Left cardiac atrium (tissue), 4 donors: ENCODE measurements around the gene TUBB4B. TPM values are rescaled to one million over a fixed set of nuclear protein-coding genes. Genes with fewer than 3 reads are reported as not detected.
"Not testable (repeated sequence)": the region's sequence is repeated elsewhere in the genome, so short reads cannot be mapped to it uniquely, and the experiment has no call there.

Experiments
- ATAC-seq, 2 donors: fragments of 200-7000 bp; cut with Tn5 transposase; one replicate each; pipeline ENCODE4 v1.9.1; 2020; ENCODE audit warnings: mild to moderate bottlenecking in 2 of 2, moderate library complexity in 2 of 2
- DNase-seq: peaks from one replicate; pipeline ENCODE4 v3.0.0-alpha.2; 2020
- intact Hi-C, 2 donors: fragments of 100-400 bp; cut with DNase I; formaldehyde crosslinking; loops; one replicate each; pipeline versions ENCODE4 v1.14.1 to v1.15.1; 2022 to 2023
- total RNA-seq, 2 donors: library from RNA; stranded (reverse); fragmentation: NEBNext Ultra II Directional; extraction: Animal tissue kit (Norgen Biotek cat#: 25700); gene quantifications; one replicate each; pipeline ENCODE4 v1.2.1, GENCODE V29; 2021
- donor health status: DM: no; HTN: yes; CAD: no.
- donor health status: DM: no; HTN: yes; CAD: no; lungs with severe emphysema.
- donor health status: DM: yes; HTN: yes; CAD: no.
- donor health status: Dilated cardiomyopathy.

Gene TUBB4B
- total RNA-seq, 2 donors from 2014 or later = 324 to 437 TPM

GRCh38 chr9:137233143-137233980 is 7.7 kb upstream of the TUBB4B start:
- intact Hi-C loops = loop anchor here in 1 of 2 donors (5.0 kb wide), 1 partner anchor 111 kb away; no protein-coding TSS in a partner anchor
- DNase-seq = no peak
- no peak for ATAC-seq

GRCh38 chr9:137234055-137234697 is 6.9 kb upstream of the TUBB4B start:
- DNase-seq = no peak
- no peak for ATAC-seq
- intact Hi-C loops = loop anchor here in 1 of 2 donors (5.0 kb wide), 1 partner anchor 112 kb away; no protein-coding TSS in a partner anchor

GRCh38 chr9:137234758-137235423 is 6.2 kb upstream of the TUBB4B start:
- ATAC-seq (no peak), DNase-seq (no peak)
- intact Hi-C loops = loop anchor here in 1 of 2 donors (5.0 kb wide), 1 partner anchor 113 kb away; no protein-coding TSS in a partner anchor

- ATAC-seq (no peak), DNase-seq (no peak)
- intact Hi-C loops = no loop called here
These were observed 5.5 kb upstream of the TUBB4B start for GRCh38 chr9:137235424-137236237.

GRCh38 chr9:137236238-137236935 is 4.7 kb upstream of the TUBB4B start:
- intact Hi-C loops = no loop called here
- ATAC-seq (peak; percentile 28 to 36), DNase-seq (peak; percentile 91)

- DNase-seq = no peak
- no peak for ATAC-seq
- intact Hi-C loops = no loop called here
These were observed 4.1 kb upstream of the TUBB4B start for GRCh38 chr9:137236936-137237421.

- DNase-seq (no peak), ATAC-seq (no peak)
- intact Hi-C loops = no loop called here
These were observed 3.0 kb upstream of the TUBB4B start for GRCh38 chr9:137237759-137238726.

GRCh38 chr9:137239541-137240200 is 1.4 kb upstream of the TUBB4B start:
- intact Hi-C loops, DNase-seq, ATAC-seq: not testable (repeated sequence)

- intact Hi-C loops = no loop called here
- ATAC-seq (peak; percentile 55 to 59), DNase-seq (peak; percentile 85)
These were observed 708 bp upstream of the TUBB4B start for GRCh38 chr9:137240318-137240840.

- intact Hi-C loops = no loop called here
- DNase-seq (peak; percentile 80), ATAC-seq (peak; percentile 9 to 25)
These were observed 592 bp downstream of the TUBB4B start for GRCh38 chr9:137241490-137242268.

- DNase-seq (no peak), ATAC-seq (no peak)
- intact Hi-C loops = no loop called here
These were observed 1.4 kb downstream of the TUBB4B start for GRCh38 chr9:137242269-137243203.

- DNase-seq, intact Hi-C loops, ATAC-seq: not testable (repeated sequence)
These were observed 2.2 kb downstream of the TUBB4B start for GRCh38 chr9:137243266-137243625.

GRCh38 chr9:137243626-137244485 is 2.8 kb downstream of the TUBB4B start:
- DNase-seq (no peak), ATAC-seq (no peak)
- intact Hi-C loops = no loop called here
